Measurements from ENCODE around the gene NMNAT3.

Gene NMNAT3

DNA sequence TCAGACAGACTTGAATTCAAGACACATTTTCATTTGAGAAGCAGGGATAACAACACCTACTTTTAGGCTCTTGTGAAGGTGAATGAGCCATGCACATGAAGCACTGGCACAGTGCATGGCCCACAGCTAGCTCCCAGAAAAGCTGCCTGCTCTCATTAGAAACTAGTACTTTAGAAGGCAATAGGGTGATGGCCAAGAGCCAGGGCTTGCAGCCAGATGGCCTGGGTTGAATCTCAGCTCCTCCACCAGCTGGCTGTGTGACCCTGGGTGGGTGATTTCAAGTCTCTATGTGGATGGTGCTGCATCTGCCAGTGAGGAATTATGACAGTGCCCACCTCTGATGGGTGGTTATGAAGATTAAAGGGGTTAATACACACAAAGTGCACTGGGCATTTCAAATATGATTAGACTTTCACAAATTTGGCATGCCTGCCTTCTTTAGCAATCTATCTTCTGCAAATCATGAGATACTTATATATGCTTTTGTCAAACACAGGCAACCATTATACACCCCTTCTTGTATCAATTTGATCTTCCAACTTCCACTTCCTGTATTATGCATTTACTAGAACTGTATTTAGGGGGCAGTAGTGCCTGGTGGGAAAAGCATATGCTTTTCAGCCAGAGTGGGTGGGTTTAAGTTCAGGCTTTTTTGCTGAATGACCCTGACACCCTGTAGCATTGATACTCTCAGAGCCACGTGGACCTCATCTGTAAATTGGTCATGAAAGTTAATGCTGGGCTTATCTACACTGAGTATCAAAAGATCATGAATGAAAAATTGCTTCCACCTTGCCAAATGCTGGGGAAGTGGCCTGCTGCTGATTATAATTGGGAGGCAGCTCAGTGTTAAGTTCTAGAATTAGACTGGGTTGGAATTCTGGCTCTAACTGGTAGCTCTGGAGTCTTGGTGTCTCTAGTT lies 103.5 kb downstream of the NMNAT3 start:
- no peak for DNase-seq

- no peak for DNase-seq
These were observed 104.7 kb downstream of the NMNAT3 start for GRCh38 chr3:139572847-139573672.

- DNase-seq = no peak
These were observed 106.1 kb downstream of the NMNAT3 start for GRCh38 chr3:139571711-139572110.

GRCh38 chr3:139564294-139564861 lies 113.4 kb downstream of the NMNAT3 start:
- no peak for DNase-seq

- DNase-seq = no peak
These were observed 115.7 kb downstream of the NMNAT3 start for GRCh38 chr3:139561959-139562676.

DNA sequence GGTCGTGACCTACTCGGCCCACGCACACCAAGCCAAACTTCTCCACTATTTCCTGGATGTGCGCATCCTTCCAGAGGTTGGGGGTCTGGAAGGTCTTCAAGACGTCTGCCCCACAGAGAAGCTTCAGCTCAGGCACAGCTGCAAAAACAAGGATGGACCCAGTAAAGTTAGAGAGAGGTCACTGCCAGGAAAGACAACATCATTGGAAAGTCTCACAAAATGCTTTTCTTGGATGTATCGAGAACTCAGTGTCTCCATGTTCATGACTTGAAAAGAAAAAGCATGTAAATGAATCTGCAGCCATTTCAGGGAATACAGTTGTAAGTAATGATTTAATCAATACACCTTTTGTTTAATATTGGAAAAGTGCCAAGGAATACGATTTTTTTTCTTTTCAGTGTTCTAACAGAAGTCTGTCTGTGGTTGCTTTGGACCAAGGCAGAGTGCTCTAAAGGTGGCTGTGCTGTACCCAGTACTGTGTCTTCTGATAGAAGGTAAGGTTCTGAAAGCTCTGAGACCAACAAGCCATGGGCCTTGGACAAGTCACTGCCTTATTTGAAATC lies 116.4 kb downstream of the NMNAT3 start:
- DNase-seq = no peak

DNA sequence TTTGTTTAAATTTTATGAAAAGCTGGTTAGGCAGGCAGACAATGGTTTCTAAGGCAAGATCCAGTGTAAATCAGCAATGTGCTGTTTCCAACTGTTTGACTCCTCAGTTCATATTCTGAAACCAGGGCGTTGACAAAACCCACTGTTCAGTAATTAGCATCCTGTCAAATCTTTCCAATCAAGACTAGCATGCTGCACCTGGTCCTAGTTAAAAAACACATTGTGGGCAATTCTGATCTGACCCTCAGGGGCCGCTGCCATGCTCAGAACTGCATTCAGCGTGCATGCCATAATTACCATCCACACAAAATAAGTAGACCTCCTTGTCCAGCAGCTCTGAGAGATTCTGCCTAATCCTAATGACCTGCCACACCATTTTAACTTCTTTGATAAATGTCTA lies 117.4 kb downstream of the NMNAT3 start:
- DNase-seq = no peak

DNA sequence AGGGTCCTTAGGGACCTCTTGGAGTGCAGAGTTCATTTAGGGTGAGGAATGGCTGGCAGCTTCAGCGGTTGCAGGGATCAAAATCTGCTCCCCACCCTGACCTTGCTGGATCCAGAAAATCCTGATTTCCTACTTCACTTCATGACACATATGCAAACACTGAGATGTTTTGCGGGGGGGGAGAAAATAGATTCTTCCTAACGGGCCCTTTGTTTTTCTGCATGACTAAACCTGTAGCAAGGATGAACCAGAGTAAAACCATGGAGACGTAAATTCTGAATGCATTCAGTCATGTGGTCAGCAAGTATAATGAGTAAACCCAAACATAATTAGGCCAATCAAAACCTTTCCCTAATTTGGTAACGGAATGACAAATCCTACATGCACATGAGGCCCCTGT lies 118.2 kb downstream of the NMNAT3 start:
- DNase-seq = no peak

DNA sequence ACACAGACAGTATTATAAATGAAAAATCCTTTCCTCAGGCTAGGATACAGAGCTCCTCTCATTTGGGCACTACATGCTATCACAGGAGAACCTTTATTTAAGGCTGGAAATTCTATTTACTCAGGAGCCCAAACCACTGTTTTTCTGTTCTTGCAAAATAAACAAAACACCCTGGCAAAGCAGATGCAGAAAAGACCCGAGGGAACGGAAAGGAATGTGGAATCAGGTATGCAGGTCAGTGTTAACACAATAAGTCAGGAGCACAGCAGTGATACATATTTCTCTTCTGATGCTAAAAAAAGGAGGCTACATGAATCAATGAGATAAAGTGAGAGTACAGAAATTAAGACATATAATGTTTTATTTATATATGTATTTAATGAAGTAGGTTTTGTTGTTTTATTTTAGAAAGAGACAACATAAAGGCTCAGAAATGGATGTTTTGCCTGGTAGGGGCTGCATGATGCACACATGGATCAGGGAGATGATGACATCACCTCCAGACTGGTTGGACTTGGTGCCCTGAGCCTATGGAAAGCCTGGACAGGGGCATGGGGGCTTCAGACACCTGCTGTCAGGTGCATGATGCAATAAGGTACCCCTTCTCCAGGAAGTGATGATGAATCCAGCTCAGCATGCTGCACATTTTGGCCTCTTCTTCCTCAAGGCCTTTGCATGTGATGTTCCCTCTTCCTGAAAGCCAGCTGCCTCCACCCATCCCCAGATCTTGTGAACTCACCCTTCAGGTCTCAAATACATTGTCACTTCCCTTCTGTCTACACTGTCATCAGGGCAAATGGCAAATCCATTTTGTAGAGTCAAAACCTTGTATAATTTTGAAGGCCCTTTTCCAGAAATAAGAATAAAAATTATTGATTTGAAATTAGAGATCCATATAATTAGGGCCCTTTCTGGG lies 119.2 kb downstream of the NMNAT3 start:
- no peak for DNase-seq

DNA sequence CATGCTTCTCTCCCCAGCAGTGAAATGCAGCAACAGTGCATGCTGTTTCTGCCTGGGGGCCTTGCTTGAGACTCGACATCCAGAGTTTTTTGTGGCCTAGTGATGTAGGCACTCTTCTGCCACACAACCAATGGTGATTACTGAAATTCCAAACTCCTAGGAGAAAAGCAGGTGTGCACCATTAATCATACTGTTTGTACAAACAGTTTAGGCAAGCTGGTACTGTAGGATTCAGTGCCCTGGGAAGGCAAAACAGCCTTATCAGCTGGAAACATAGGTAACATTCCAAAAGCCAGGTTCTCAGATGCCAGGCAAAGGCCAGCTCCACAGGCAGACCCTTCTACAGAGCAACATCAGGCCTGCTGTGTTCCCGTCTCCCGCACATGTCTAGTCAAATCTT lies 120.7 kb downstream of the NMNAT3 start:
- no peak for DNase-seq

DNA sequence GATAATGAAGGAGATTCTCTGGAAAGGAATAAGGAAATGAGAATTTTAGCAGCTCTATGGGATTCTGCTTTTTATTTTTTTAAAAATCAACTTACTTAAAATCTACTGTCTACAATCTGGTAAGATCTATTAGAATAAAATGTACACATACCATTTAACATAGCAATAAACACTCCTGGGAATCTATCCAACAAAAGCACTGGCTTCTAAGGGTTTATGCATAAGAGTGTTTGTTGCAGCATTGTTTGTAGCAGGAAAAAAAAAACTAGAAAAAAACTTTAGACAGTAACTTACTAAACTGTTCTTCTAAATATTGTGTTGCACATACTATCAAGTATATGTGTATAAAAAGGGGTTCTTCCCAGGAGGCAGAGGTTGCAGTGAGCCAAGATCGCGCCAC lies 122.5 kb downstream of the NMNAT3 start:
- no peak for DNase-seq

DNA sequence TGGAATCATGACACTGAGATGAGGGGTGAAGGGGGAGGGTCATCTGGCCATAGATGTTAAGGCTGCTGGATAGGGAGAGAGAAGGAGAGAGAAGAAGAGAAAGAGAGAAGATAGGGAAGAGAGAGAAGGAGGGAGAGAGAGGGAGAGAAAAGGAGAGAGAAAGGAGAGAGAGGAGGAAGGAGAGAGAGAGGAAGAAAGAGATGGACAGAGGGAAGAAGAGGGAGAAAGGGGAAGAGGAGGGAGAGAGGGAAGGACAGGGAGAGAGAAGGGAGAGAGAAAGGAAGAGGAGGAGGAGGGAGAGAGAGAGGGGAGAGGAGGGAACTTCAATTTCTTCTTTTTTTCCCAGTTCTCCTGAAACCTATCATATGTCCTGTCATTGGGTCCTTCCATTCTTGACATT lies 123.1 kb downstream of the NMNAT3 start:
- no peak for DNase-seq

DNA sequence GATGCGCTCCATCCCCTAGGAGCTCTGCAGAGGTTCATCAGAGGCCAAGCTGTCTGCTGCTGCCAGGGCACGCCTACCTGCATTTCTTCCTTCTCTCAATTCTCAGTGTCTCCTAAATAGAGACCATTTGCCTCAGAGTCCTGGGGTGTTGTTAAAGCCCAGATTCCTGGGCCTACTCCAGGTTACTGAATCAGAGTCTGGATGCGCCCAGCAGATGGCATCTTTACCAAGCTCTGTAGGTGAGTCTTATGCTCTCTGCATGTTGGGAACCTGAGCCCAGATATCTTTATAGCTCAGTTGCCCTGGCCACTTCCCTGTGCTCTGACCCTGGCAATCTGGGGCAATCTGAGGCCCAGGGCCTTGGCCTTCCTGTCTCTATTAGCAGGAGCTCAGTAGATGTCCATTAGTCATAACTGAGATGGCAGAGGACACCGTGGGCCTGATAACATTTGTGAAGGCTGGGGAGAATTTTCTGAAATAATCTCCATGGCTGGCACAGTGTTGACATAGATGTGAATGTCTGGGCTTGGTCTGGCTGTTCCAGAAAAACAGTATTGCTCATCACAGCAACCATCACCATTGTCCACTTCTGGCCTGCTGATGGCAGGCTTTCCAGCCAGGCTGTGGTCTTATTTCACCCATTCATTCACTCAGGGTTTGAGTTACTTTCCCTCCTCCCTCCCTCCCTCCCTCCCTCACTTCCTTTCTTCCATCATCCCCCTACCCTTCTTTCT lies 125.0 kb downstream of the NMNAT3 start:
- no peak for DNase-seq

DNA sequence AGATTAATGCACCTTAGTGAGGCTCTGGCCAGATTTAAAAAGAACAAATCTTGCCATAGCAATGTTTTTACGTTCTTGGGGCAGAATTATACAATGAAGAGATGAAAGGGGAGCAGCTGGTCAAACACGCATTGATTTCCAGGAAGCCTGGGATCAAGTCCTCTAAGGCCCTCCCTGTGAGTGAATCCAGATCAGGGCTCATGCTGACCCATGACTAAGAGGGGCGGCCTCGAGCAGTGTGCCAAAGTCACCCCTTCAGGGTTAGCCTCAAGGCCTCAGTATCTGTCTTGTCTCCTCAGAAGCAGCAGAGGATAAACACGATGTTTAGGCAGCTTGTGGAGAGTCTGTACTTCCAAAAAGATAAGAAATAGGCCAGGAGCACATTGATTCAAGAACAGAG lies 129.0 kb downstream of the NMNAT3 start:
- DNase-seq = no peak

DNA sequence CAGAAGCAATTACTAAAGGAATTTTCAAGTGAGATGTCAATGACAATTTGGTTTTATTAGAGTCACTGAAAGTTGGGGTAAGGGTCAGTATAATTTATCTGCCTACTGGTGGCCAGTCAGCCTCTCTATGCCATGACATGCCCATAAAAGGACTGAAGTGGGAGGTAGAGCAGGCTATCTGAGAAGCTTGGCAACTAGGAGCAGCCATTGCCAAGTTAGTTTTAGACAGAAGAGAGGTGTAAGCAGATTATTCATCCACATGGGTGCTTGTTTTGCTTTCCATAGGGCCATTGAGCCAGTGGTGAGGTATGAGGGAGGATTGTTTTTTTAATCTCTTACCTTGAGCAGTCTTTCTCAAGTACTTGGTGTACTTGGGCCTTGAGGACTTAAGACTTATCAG lies 130.1 kb downstream of the NMNAT3 start:
- DNase-seq = no peak

DNA sequence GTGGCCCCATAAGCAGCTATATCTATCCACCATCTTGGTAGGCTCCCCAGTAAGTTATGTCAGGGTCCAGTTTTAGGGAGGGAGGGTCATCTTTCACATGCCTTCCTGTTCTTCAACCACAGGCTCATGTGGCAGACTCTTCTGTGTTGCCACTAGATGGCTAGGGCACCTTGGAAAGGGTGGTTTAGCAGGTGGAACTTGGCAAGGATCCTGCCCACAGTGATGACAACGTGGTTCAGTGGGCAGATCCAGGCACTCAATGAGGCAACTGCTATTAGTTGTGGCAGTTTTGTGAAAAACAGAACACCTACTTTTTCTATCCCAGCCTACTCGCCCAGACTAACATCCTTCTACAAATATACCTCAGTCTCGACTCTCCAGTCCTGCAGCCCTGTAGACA lies 131.0 kb downstream of the NMNAT3 start:
- DNase-seq = no peak

GRCh38 chr3:139541532-139542288 lies 136.1 kb downstream of the NMNAT3 start:
- DNase-seq = no peak

DNA sequence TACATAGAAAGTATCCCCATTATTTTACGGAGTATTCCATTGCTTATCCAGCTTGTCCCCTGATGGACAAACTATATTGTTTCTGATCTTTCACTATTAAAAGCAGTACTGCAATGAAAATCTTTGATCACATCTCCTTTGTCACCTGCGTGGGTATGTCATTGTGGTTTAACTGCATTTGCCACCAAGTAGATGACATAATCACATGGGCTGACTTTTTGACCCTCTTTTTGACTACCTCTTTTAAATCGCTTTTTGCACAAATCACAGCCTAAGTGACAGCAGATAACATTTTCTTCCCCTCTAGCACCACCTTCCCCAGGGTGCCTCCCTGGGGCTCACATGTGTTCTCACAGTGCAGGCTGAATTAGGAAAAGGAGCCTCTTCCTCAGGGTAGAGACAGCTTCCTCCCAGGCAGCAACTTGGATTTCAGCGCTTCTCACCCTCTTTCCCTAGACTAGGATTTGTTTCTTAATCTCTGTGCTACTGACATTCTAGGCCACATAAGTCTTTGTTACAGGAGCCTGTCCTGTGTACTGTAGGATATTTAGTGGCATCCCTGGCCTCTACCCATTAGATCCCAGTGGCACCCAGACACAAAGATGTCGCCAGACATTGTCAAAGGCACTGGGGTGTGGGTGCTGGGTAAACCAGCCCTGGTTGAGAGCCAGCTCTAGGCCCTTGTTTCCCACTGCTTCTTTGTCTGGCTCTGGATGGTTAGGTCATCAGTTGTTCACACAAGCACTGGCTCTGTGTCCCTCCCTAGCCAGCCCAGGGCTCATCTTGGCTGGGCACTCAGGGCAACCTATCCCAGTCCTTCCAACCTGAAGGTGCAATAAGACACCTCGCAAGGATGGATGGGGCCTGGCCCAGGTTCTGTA lies 136.9 kb downstream of the NMNAT3 start:
- no peak for DNase-seq

GRCh38 chr3:139538733-139539132 lies 139.0 kb downstream of the NMNAT3 start:
- no peak for DNase-seq

Measured in activated naive CD4-positive, alpha-beta T cell (primary cell).